K562 (cell line): Measurements from ENCODE around the gene SLC52A1. TPM values are rescaled to one million over a fixed set of nuclear protein-coding genes. Genes with fewer than 3 reads are reported as not detected.

Experiments
- ATAC-seq: fragments of 200-7000 bp; cut with Tn5 transposase; 3 replicates; pipeline ENCODE4 v1.9.1; 2020; ENCODE audit warnings: moderate library complexity
- BruUV-seq: library from RNA; stranded (reverse); fragments of 400-500 nt; replicated peaks from 2 replicates; lab custom pipeline; 2021; lab: Mats Ljungman, UMichigan
- CTCF ChIA-PET: fragments of 300-600 bp; formaldehyde crosslinking; extraction: SDS; loops from one replicate; lab custom pipeline; 2021; ENCODE audit warnings: low intra/inter-chr PET ratio; lab: Yijun Ruan, JAX
- POLR2A ChIA-PET: fragments of 300-600, 350-650 bp; sonication (Branson Sonifier 250); formaldehyde crosslinking; extraction: SDS; loops from one replicate; lab custom pipeline; 2021; ENCODE audit warnings: antibody characterized with exemption, inconsistent platforms; lab: Yijun Ruan, JAX
- DNase-seq, 4 experiments: peaks; one replicate each; pipeline versions ENCODE4 v3.0.0 to v3.0.0-alpha.2; 2011 to 2018; ENCODE audit warnings: low spot score in 3 of 4, mixed read lengths in 3 of 4; ENCODE audit errors: extremely low read depth in 1 of 4
- FAIRE-seq: peaks from 2 replicates; lab custom pipeline; 2011; peaks lifted over from hg19 to GRCh38; lab: Jason Lieb, UNC
- H2AFZ ChIP-seq: 2 replicates; pipeline ENCODE4 v1.6.0; 2011; ENCODE audit warnings: low read depth, low read length, control low read depth, inconsistent platforms
- H3K27ac ChIP-seq: fragments of 200-600 bp; 3 replicates; pipeline ENCODE4 v1.8.0; 2011; ENCODE audit warnings: low read depth, mild to moderate bottlenecking, control low read depth, inconsistent platforms, low read length, moderate library complexity, mixed read lengths; ENCODE audit errors: extremely low read depth
- H3K27me3 ChIP-seq, 2 experiments: fragments of 300-600 bp in 1 of 2; 2 replicates in 1 of 2; 3 replicates in 1 of 2; pipeline versions ENCODE4 v1.6.0 to v1.8.0; 2011; ENCODE audit warnings: inconsistent platforms in 2 of 2, low read length in 2 of 2, mild to moderate bottlenecking in 1 of 2, mixed read lengths in 1 of 2, moderate library complexity in 1 of 2; ENCODE audit not compliant: control insufficient read depth in 2 of 2, insufficient read depth in 2 of 2
- H3K36me3 ChIP-seq: fragments of 300-600 bp; 3 replicates; pipeline ENCODE4 v1.8.0; 2011; ENCODE audit warnings: mild to moderate bottlenecking, low read length, inconsistent platforms; ENCODE audit not compliant: control insufficient read depth, insufficient read depth
- H3K4me1 ChIP-seq, 2 experiments: fragments of 200-600 bp in 1 of 2; replicated peaks in 1 of 2; 2 replicates in 1 of 2; 3 replicates in 1 of 2; pipeline versions ENCODE4 v1.5.1 to v1.8.0; 2011; ENCODE audit warnings: inconsistent platforms in 2 of 2, low read length in 2 of 2, mild to moderate bottlenecking in 1 of 2, mixed read lengths in 1 of 2, moderate library complexity in 1 of 2; ENCODE audit not compliant: control insufficient read depth in 2 of 2, insufficient read depth in 2 of 2
- H3K4me2 ChIP-seq: 2 replicates; pipeline ENCODE4 v1.6.1; 2011; ENCODE audit warnings: low read length, control low read depth, inconsistent platforms, mixed read lengths; ENCODE audit not compliant: insufficient read depth
- H3K4me3 ChIP-seq: fragments of 200-600 bp; sonication (generic), shearing (Covaris generic); 2 replicates; pipeline ENCODE4 v1.5.1; 2016; ENCODE audit warnings: control low read depth, inconsistent platforms
- H3K79me2 ChIP-seq: fragments of 200-600 bp; 3 replicates; pipeline ENCODE4 v1.8.0; 2011; ENCODE audit warnings: low read length, inconsistent platforms; ENCODE audit not compliant: control insufficient read depth, insufficient read depth
- H3K9ac ChIP-seq, 2 experiments: 2 replicates each; pipeline versions ENCODE4 v1.6.0 to v1.6.1; 2011; ENCODE audit warnings: low read depth in 2 of 2, low read length in 2 of 2, control low read depth in 1 of 2, inconsistent platforms in 1 of 2, mild to moderate bottlenecking in 1 of 2, mixed read lengths in 1 of 2; ENCODE audit not compliant: insufficient read depth in 1 of 2
- H3K9me1 ChIP-seq: one replicate; pipeline ENCODE4 v1.6.0; 2011; ENCODE audit warnings: inconsistent platforms, mild to moderate bottlenecking, low read length, moderate library complexity; ENCODE audit not compliant: control insufficient read depth, insufficient read depth
- H3K9me3 ChIP-seq: replicated peaks from 2 replicates; pipeline ENCODE4 v1.5.1; 2011; ENCODE audit warnings: low read depth, low read length, inconsistent platforms; ENCODE audit not compliant: control insufficient read depth, insufficient read depth
- H4K20me1 ChIP-seq: replicated peaks from 2 replicates; pipeline ENCODE4 v1.6.1; 2011; ENCODE audit warnings: low read length, inconsistent platforms, mixed read lengths; ENCODE audit not compliant: control insufficient read depth, insufficient read depth
- ARID2 ChIP-seq: fragments of 450-650 bp; IDR thresholded peaks from 2 replicates; pipeline ENCODE4 v1.6.1; 2017; ENCODE audit warnings: antibody characterized with exemption, mild to moderate bottlenecking
- ATF7 ChIP-seq: fragments of 450-650 bp; IDR thresholded peaks from 2 replicates; pipeline ENCODE4 v1.7.1; 2014; ENCODE audit warnings: mild to moderate bottlenecking, moderate library complexity
- GABPB1 ChIP-seq: sonication (generic); formaldehyde crosslinking; IDR thresholded peaks from 2 replicates; pipeline ENCODE4 v1.8.0; 2022; ENCODE audit warnings: mild to moderate bottlenecking, missing genetic modification reagents
- HNRNPL ChIP-seq: fragments of 200-400 bp; formaldehyde crosslinking; IDR thresholded peaks from 2 replicates; pipeline ENCODE4 v1.6.1; 2017; ENCODE audit warnings: low read depth, mild to moderate bottlenecking, low read length
- MNT ChIP-seq, 2 experiments: fragments of 450-650 bp; conservative IDR thresholded peaks; 2 replicates each; pipeline ENCODE4 v1.6.1; 2017; ENCODE audit warnings: mild to moderate bottlenecking in 2 of 2, moderate library complexity in 2 of 2
- PHF20 ChIP-seq: fragments of 450-650 bp; IDR thresholded peaks from 2 replicates; pipeline ENCODE4 v1.6.1; 2018; ENCODE audit not compliant: partially characterized antibody
- POU5F1 ChIP-seq: fragments of 150-350 bp; IDR thresholded peaks from 2 replicates; pipeline ENCODE4 v1.6.1; 2014; ENCODE audit warnings: borderline replicate concordance, low read length, low read depth, mild to moderate bottlenecking; ENCODE audit not compliant: partially characterized antibody
- RBM34 ChIP-seq: fragments of 200-400 bp; formaldehyde crosslinking; IDR thresholded peaks from 2 replicates; pipeline ENCODE4 v1.6.1; 2018; ENCODE audit warnings: low read length, borderline replicate concordance; ENCODE audit not compliant: insufficient read depth
- SP1 ChIP-seq: sonication (generic); formaldehyde crosslinking; IDR thresholded peaks from 2 replicates; pipeline ENCODE4 v1.8.1; 2022; ENCODE audit warnings: mild to moderate bottlenecking, missing genetic modification reagents
- TEAD2 ChIP-seq: fragments of 450-650 bp; IDR thresholded peaks from 2 replicates; pipeline ENCODE4 v1.6.1; 2016; ENCODE audit warnings: missing genetic modification characterization, control low read depth, missing compliant biosample characterization
- XRCC5 ChIP-seq: fragments of 200-400 bp; formaldehyde crosslinking; IDR thresholded peaks from 2 replicates; pipeline ENCODE4 v1.6.1; 2017; ENCODE audit warnings: low read depth, mild to moderate bottlenecking, low read length
- ZBED1 ChIP-seq: IDR thresholded peaks from 2 replicates; pipeline ENCODE4 v1.6.1; 2014
- ZZZ3 ChIP-seq: fragments of 450-650 bp; IDR thresholded peaks from 2 replicates; pipeline ENCODE4 v1.6.1; 2016; ENCODE audit warnings: antibody characterized with exemption, mild to moderate bottlenecking, moderate library complexity
- WGBS: fragments of 100-300 bp; shearing (Covaris generic); methylation state at CpG from one replicate; pipeline ENCODE4 v1.1.6; 2016; ENCODE audit warnings: low coverage, mixed read lengths; ENCODE audit not compliant: insufficient coverage; ENCODE audit errors: missing lambda C conversion rate; 5-methylcytosine and 5-hydroxymethylcytosine counted together
- in situ Hi-C: fragments of 300-500 bp; cut with MboI; formaldehyde crosslinking; loops from 4 replicates; pipeline ENCODE4 v1.15.0; 2018; ENCODE audit warnings: inconsistent platforms, mixed read lengths
- intact Hi-C: fragments of 100-400 bp; cut with micrococcal nuclease; formaldehyde crosslinking; loops from 2 replicates; pipeline ENCODE4 v1.14.2; 2022
- polyA plus RNA-seq, 8 experiments: library from polyadenylated mRNA; depleted of rRNA in 4 of 8; stranded (reverse) in 5 of 8; unstranded in 3 of 8; fragments of >200 nt; fragmentation: Nextera tagmentation in 2 of 8; fragmentation: Illumina TruSeq in 1 of 8; extraction: Ambion mirVana in 2 of 8; extraction: Trizol in 1 of 8; gene quantifications; 2 replicates each; pipeline versions ENCODE4 v1.2.1 to v1.2.3, GENCODE V29; 2011 to 2014; ENCODE audit warnings: inconsistent platforms in 1 of 8, missing spikeins in 1 of 8
- total RNA-seq, 7 experiments: library from RNA; depleted of rRNA in 6 of 7; stranded (reverse); fragments of >200 nt in 6 of 7; fragmentation: Illumina TruSeq in 2 of 7; extraction: Trizol in 2 of 7; gene quantifications; 2 replicates each; pipeline versions ENCODE4 v1.2.1 to v1.2.3, GENCODE V29; 2011 to 2021; ENCODE audit warnings: low replicate concordance in 1 of 7
- TF ChIP-seq, protein P1 (sequence below), 3 experiments: fragments of 200-800 bp in 1 of 3; fragments of 250-450 bp in 1 of 3; fragments of 450-650 bp in 1 of 3; sonication (Bioruptor Pico) in 1 of 3; sonication (Bioruptor generic) in 1 of 3; formaldehyde crosslinking in 1 of 3; IDR thresholded peaks; 2 replicates each; pipeline versions ENCODE4 v1.6.1 to v1.8.0; 2016 to 2022; ENCODE audit warnings: mild to moderate bottlenecking in 2 of 3, missing genetic modification characterization in 2 of 3, missing compliant biosample characterization in 1 of 3, moderate library complexity in 1 of 3
- TF ChIP-seq, protein P2 (sequence below): fragments of 200-800 bp; sonication (Bioruptor generic); IDR thresholded peaks from 2 replicates; pipeline ENCODE4 v1.6.1; 2017; ENCODE audit warnings: missing genetic modification characterization, missing compliant biosample characterization

The SLC52A1 gene
- total and polyA plus RNA-seq, 9 of the 15 experiments (the other 6 are each of a cell fraction or from before 2014, with no cell fraction given) = 0.04 TPM; not detected in 8

DNA sequence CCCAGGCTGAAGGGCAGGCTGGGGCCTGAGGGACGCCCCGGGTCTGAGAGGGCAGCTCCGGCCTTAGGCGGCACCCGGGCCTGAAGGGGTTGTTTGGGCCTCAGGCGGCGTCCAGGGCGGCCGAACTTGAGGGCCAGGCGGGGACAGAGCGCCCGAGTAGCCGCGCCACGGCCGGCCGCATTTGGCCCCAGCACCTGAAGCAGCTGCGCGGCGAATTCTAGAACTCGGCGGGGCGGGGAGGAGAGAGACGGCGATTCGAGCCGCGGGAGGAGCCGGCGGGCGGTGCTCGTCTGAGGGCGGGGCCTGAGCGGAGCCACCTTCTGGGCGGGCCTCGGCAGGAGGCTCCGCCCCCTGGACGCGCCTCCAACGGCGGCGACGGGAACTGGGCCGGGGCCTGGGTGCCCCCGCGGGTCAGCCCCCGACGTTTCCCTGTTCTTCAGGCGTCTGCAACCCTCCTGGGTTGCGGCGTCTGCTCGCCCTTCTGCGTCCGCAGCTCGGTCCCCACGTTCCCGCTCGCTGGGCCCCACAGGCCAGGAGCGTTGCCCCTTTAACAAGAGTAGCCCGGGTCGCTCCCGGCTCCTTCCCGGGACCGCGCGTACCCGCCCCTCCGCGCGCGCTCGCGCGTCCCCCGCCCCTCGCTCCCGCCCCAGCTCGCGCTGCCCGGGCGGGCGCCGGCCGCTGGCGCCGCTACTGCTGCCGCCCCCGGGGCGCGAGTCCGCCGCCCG, 37.8 kb downstream of the SLC52A1 start, which contains the start of the genes INCA1 and KIF1C:
Gene INCA1, minus strand, starts transcription at position 221 of the 725 bp plus-strand sequence. CDS start 3,085 bp downstream, outside the sequence.
Gene KIF1C, plus strand, starts transcription at position 649 of the 725 bp plus-strand sequence. CDS start 2,297 bp downstream, outside the sequence.
- intact Hi-C loops (no loop called here), in situ Hi-C loops (no loop called here)
- Histone ChIP-seq H3K36me3 (peaks cover 22% of the 10 kb centered on the region; the same call in 2 of the 3 replicates), H3K27ac (peak within 1 kb of the TSS; percentile 83), H3K79me2 (peaks cover 16% of the 10 kb centered on the region), H3K9ac (peak within 1 kb of the TSS; percentile 75 to 95), H3K9me1 (peaks cover 2% of the 10 kb centered on the region), H2AFZ (peak within 1 kb of the TSS; percentile 94), H3K4me3 (peak within 1 kb of the TSS; percentile 74), H3K4me1 (peaks cover 11 to 34% of the 10 kb centered on the region in 2 experiments; a peak in 3 of 5 replicates), H3K4me2 (peak within 1 kb of the TSS; percentile 83), H4K20me1 (no peaks in the 10 kb centered on the region), H3K27me3 (no peaks in the 10 kb centered on the region), H3K9me3 (no peaks in the 10 kb centered on the region)
- WGBS = 0% methylated on average over 5 of the region's 93 CpGs
- CTCF ChIA-PET = interaction anchor here (0.6 kb wide), 1 partner anchor 12 kb away, joined by 4 read pairs; no protein-coding TSS in a partner anchor
- POLR2A ChIA-PET = interaction anchor here (0.6 to 1.3 kb wide), 5 partner anchors 9 to 64 kb away, joined by 3 to 13 read pairs (median 4); no protein-coding TSS in a partner anchor
- FAIRE-seq (no peak), ATAC-seq (peak; percentile 97), DNase-seq (peak; percentile 90 to 94 (median 90))
- BruUV-seq = no TSS peak
- TF ChIP-seq, protein P1, sequence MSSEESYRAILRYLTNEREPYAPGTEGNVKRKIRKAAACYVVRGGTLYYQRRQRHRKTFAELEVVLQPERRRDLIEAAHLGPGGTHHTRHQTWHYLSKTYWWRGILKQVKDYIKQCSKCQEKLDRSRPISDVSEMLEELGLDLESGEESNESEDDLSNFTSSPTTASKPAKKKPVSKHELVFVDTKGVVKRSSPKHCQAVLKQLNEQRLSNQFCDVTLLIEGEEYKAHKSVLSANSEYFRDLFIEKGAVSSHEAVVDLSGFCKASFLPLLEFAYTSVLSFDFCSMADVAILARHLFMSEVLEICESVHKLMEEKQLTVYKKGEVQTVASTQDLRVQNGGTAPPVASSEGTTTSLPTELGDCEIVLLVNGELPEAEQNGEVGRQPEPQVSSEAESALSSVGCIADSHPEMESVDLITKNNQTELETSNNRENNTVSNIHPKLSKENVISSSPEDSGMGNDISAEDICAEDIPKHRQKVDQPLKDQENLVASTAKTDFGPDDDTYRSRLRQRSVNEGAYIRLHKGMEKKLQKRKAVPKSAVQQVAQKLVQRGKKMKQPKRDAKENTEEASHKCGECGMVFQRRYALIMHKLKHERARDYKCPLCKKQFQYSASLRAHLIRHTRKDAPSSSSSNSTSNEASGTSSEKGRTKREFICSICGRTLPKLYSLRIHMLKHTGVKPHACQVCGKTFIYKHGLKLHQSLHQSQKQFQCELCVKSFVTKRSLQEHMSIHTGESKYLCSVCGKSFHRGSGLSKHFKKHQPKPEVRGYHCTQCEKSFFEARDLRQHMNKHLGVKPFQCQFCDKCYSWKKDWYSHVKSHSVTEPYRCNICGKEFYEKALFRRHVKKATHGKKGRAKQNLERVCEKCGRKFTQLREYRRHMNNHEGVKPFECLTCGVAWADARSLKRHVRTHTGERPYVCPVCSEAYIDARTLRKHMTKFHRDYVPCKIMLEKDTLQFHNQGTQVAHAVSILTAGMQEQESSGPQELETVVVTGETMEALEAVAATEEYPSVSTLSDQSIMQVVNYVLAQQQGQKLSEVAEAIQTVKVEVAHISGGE (CRISPR knock-in tag; IDR thresholded peaks at IDR 0.05) = peak in 1 of 3 experiments; percentile 69; a peak in 1 of 6 replicates
- 0 out of 2 replicates have a peak, but pooled peaks have one; percentile 20 for TF ChIP-seq GABPB1
- no peak for TF ChIP-seq XRCC5
- peak; percentile 55 for TF ChIP-seq ATF7
- no peak for TF ChIP-seq ZZZ3
- peak; percentile 39; the same call in 1 of the 2 replicates for TF ChIP-seq HNRNPL
- no peak for TF ChIP-seq ARID2
- TF ChIP-seq TEAD2 (tag) = no peak
- TF ChIP-seq, protein P2, sequence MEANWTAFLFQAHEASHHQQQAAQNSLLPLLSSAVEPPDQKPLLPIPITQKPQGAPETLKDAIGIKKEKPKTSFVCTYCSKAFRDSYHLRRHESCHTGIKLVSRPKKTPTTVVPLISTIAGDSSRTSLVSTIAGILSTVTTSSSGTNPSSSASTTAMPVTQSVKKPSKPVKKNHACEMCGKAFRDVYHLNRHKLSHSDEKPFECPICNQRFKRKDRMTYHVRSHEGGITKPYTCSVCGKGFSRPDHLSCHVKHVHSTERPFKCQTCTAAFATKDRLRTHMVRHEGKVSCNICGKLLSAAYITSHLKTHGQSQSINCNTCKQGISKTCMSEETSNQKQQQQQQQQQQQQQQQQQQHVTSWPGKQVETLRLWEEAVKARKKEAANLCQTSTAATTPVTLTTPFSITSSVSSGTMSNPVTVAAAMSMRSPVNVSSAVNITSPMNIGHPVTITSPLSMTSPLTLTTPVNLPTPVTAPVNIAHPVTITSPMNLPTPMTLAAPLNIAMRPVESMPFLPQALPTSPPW (CRISPR knock-in tag) = peak; percentile 84
- no peak for TF ChIP-seq POU5F1
- TF ChIP-seq ZBED1 = no peak
- TF ChIP-seq PHF20 = no peak
- peak; percentile 81 for TF ChIP-seq SP1 (CRISPR knock-in tag)
- peak; percentile 40; the same call in 1 of the 2 replicates for TF ChIP-seq RBM34
- TF ChIP-seq MNT (conservative IDR thresholded peaks at IDR 0.05) = peak in 1 of 2 experiments; percentile 34; a peak in 2 of 4 replicates
